BLaER1 treated with 17β-estradiol and CSF1 and Interleukin-3, amounts not matched to agents 10 nM and 100 nM (cell line): ENCODE results near the gene PAPSS2.
A peak's percentile ranks its signal among the peaks of the same experiment; 100 is the strongest.

Experiments used
- H3K27ac ChIP-seq, 11 experiments: shearing (Covaris generic); formaldehyde crosslinking; 2 replicates each; pipeline ENCODE4 v1.8.1; 2022
- H3K27me3 ChIP-seq, 11 experiments: shearing (Covaris generic); formaldehyde crosslinking; 2 replicates each; pipeline ENCODE4 v1.8.1; 2022
- H3K36me3 ChIP-seq, 11 experiments: shearing (Covaris generic); formaldehyde crosslinking; 2 replicates each; pipeline ENCODE4 v1.8.1; 2022
- H3K4me1 ChIP-seq, 10 experiments: shearing (Covaris generic); formaldehyde crosslinking; 2 replicates each; pipeline ENCODE4 v1.8.1; 2022
- H3K4me2 ChIP-seq, 11 experiments: shearing (Covaris generic); formaldehyde crosslinking; 2 replicates each; pipeline ENCODE4 v1.8.1; 2022
- H3K4me3 ChIP-seq, 10 experiments: shearing (Covaris generic); formaldehyde crosslinking; 2 replicates each; pipeline ENCODE4 v1.8.1; 2022
- H3K9ac ChIP-seq, 11 experiments: shearing (Covaris generic); formaldehyde crosslinking; 2 replicates each; pipeline ENCODE4 v1.8.1; 2022
- H3K9me3 ChIP-seq, 11 experiments: shearing (Covaris generic); formaldehyde crosslinking; replicated peaks in 1 of 11; 2 replicates each; pipeline ENCODE4 v1.8.1; 2022
- H4K20me1 ChIP-seq, 11 experiments: shearing (Covaris generic); formaldehyde crosslinking; 2 replicates each; pipeline ENCODE4 v1.8.1; 2022
- Cebpa-rat ChIP-seq, 11 experiments: shearing (Covaris generic); IDR thresholded peaks; 2 replicates each; pipeline ENCODE4 v1.8.1; 2022

Gene PAPSS2

DNA sequence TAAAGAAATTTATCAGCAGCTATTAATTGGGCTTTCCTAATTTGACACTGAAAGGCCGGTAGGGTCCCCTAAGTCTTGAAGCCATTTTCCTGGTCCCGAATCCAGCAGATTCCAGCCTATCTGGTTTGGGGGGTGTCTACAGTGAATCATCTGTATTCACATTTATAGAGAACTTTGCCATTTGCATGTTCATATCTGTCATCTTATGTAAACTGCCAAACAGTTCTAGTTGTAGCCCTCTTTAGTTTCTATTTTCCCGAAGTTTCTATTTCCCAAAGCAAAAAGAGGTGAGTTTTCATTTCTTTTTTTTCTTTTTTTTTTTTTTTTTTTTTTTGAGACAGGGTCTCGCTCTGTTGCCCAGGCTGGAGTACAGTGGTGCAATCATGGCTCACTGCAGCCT is 47.6 kb downstream of the PAPSS2 start:
- Histone ChIP-seq H3K4me3 (no peak overlapping the region), H3K27me3 (no peaks in the 10 kb centered on the region), H3K36me3 (no peaks in the 10 kb centered on the region), H3K9me3 (no peaks in the 10 kb centered on the region), H3K27ac (no peak overlapping the region), H3K9ac (no peak overlapping the region), H3K4me2 (no peak overlapping the region), H4K20me1 (no peaks in the 10 kb centered on the region), H3K4me1 (peaks cover 0 to 3% (median 0%) of the 10 kb centered on the region in 10 experiments; a peak in 1 of 20 replicates)
- no peak for TF ChIP-seq Cebpa-rat (IDR thresholded peaks at IDR 0.05)

DNA sequence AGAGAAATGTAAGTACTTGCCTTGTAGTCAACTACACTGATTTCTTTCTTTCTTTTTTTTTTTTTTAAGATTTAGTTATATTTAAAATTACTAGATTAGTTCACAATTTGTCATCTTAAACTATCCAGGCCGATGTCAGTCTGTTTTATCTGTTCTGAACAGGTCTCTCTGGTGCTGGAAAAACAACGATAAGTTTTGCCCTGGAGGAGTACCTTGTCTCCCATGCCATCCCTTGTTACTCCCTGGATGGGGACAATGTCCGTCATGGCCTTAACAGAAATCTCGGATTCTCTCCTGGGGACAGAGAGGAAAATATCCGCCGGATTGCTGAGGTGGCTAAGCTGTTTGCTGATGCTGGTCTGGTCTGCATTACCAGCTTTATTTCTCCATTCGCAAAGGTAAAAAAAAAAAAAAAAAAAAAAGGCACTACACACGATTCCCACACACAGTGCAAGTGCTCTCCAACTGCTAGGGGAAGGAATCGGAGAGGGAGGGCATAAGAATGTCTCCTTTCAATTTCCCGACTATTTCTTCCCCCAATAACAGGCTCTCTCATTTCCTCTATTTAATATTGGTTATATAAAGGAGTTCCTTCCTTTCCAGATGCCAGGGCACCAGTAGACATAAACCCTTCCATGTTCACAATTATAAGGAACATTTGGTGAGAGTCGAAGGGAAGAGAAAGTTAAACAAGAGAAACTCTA is 53.4 kb downstream of the PAPSS2 start:
- H3K27me3 ChIP-seq = no peaks in the 10 kb centered on the region
- no peak overlapping the region for H3K27ac ChIP-seq
- H3K9me3 ChIP-seq = no peaks in the 10 kb centered on the region
- H3K9ac ChIP-seq = no peak overlapping the region
- TF ChIP-seq Cebpa-rat (IDR thresholded peaks at IDR 0.05) = no peak
- no peak overlapping the region for H3K4me3 ChIP-seq
- no peaks in the 10 kb centered on the region for H4K20me1 ChIP-seq
- peaks cover 13 to 21% (median 17%) of the 10 kb centered on the region in 10 experiments for H3K4me1 ChIP-seq
- no peaks in the 10 kb centered on the region for H3K36me3 ChIP-seq
- no peak overlapping the region for H3K4me2 ChIP-seq

DNA sequence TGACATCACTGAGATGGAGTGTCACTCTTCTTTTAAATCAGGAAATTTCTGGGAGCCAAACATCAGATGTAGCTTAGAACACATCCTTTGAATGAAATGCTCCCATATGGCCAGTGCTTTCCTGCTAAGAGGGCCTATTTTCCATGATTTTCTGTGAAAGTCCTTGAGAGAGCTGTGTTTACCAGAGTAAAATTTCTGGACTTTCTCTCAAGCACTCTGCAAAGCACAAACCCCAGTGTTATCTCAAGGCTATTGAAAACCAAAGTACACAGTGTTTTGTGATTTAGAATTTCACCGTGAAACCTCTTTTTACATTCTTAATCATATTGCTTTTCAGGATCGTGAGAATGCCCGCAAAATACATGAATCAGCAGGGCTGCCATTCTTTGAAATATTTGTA is 54.0 kb downstream of the PAPSS2 start:
- no peak for TF ChIP-seq Cebpa-rat (IDR thresholded peaks at IDR 0.05)

DNA sequence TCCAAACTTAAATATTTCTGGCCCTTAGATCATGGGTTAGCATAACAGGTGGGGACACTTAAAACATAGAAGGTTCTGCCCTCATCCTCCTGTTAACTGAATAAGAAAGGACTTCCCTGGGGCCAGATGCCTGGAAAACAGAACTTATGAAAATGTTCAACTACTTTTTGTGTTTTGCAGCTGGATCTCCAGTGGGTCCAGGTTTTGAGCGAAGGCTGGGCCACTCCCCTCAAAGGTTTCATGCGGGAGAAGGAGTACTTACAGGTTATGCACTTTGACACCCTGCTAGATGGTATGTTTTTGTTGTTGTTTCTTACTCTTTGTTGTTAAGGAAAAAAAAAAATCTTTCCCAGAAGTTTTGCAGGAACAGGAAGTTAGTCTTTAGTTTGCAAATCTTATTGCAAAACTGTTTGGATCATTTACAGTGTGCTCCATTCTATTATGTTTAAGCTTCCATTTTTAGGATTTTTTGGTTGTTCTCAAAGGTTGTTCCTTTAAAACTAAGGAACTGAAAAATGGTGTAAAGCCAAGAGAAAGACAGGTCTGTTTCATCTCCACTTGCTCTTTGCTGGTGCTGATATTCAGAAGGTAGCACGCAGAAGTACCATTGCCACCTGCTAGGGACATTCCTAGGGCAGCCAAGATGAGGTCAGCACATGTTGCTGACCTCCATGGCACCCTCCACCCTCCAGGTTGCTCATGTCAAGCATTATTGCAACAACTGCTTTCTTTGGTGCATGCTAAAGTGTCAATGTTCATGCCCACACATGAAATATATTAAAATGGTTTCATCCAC is 56.1 kb downstream of the PAPSS2 start:
- no peak for TF ChIP-seq Cebpa-rat (IDR thresholded peaks at IDR 0.05)
- Histone ChIP-seq H3K9me3 (no peaks in the 10 kb centered on the region), H3K4me2 (peak overlapping the region; percentile 36 to 72 (median 58))

More for the DNA sequence above, 54.0 kb downstream of the PAPSS2 start:
- Histone ChIP-seq H3K4me3 (no peak overlapping the region), H3K4me1 (peaks cover 13 to 27% (median 22%) of the 10 kb centered on the region in 10 experiments), H3K9me3 (no peaks in the 10 kb centered on the region), H3K27ac (no peak overlapping the region), H3K9ac (no peak overlapping the region), H3K36me3 (no peaks in the 10 kb centered on the region), H3K4me2 (no peak overlapping the region), H3K27me3 (no peaks in the 10 kb centered on the region), H4K20me1 (no peaks in the 10 kb centered on the region)

DNA sequence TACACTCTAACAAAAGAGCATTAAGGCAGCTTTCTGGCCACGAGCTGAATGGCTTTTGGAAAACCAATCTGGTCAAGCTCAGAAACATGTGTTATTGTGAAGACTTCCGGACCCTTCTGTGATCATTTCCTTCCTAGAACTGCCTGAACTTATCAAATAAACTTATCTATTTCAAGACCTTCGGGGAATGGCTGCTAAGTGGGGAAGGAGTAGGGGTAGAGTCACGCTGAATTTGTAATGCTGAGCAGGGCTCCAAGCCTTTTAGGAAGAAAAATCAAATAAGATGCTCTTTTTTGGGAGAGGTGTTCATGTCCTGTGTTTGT is 56.6 kb downstream of the PAPSS2 start:
- Histone ChIP-seq H3K36me3 (no peaks in the 10 kb centered on the region), H3K4me1 (peaks cover 13 to 29% (median 23%) of the 10 kb centered on the region in 10 experiments), H3K4me3 (no peak overlapping the region), H4K20me1 (no peaks in the 10 kb centered on the region), H3K9ac (no peak overlapping the region), H3K27ac (peak overlapping the region in 1 of 11 experiments; percentile 19; a peak in 1 of 22 replicates), H3K27me3 (no peaks in the 10 kb centered on the region), H3K9me3 (no peaks in the 10 kb centered on the region), H3K4me2 (peak overlapping the region; percentile 36 to 72 (median 58))
- no peak for TF ChIP-seq Cebpa-rat (IDR thresholded peaks at IDR 0.05)

More for the DNA sequence above, 56.1 kb downstream of the PAPSS2 start:
- peaks cover 13 to 29% (median 23%) of the 10 kb centered on the region in 10 experiments for H3K4me1 ChIP-seq
- peak overlapping the region in 1 of 11 experiments; percentile 19; a peak in 2 of 22 replicates for H3K27ac ChIP-seq
- H3K4me3 ChIP-seq = no peak overlapping the region
- no peaks in the 10 kb centered on the region for H4K20me1 ChIP-seq
- no peaks in the 10 kb centered on the region for H3K36me3 ChIP-seq
- no peaks in the 10 kb centered on the region for H3K27me3 ChIP-seq
- H3K9ac ChIP-seq = no peak overlapping the region

DNA sequence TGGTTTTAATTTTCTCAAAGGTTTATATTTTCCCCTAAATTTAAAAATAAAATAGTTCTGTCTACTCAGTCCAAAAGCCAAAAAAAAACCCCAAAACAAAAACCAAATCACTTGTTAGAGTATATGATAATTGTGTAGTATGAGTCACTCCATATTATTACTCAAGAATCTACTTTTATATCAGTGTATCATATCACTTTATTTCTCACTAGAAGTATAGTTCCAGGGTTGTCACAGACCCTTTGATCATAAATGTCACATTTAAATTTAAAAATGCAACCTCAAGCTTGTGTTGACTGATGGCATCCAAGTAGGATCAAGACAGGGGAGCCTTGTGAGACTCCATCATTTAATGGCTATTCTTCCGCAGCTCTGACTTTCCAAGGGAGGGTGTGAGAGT is 61.0 kb downstream of the PAPSS2 start:
- H3K9me3 ChIP-seq = no peaks in the 10 kb centered on the region
- no peak overlapping the region for H3K9ac ChIP-seq
- H3K27ac ChIP-seq = no peak overlapping the region
- H3K4me3 ChIP-seq = no peak overlapping the region
- no peaks in the 10 kb centered on the region for H3K36me3 ChIP-seq
- no peaks in the 10 kb centered on the region for H3K27me3 ChIP-seq
- no peaks in the 10 kb centered on the region for H4K20me1 ChIP-seq
- H3K4me1 ChIP-seq = peaks cover 11 to 26% (median 21%) of the 10 kb centered on the region in 10 experiments
- TF ChIP-seq Cebpa-rat (IDR thresholded peaks at IDR 0.05) = no peak
- no peak overlapping the region for H3K4me2 ChIP-seq

DNA sequence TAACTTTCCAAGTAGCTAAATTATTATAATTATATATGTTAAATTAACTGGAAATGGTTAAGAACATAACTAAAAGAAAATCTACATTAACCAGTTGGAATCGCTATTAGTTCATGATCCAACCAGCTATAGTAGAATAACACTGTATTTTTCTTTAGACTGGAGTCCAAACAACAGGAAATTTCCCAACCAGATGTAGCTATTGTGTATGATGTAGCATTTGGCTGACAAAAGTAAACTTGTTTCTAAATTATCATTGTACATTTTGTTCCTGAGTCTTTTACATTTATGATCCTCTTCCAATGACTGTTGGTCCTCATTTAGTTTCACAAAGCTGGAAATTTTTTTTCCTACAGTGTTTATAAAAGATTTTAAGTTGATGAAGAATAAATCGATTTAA is 62.1 kb downstream of the PAPSS2 start:
- Histone ChIP-seq H4K20me1 (no peaks in the 10 kb centered on the region), H3K4me2 (no peak overlapping the region), H3K9me3 (no peaks in the 10 kb centered on the region), H3K4me1 (peaks cover 0 to 14% (median 10%) of the 10 kb centered on the region in 10 experiments; a peak in 15 of 20 replicates), H3K36me3 (no peaks in the 10 kb centered on the region), H3K4me3 (no peak overlapping the region), H3K27me3 (no peaks in the 10 kb centered on the region), H3K27ac (no peak overlapping the region), H3K9ac (no peak overlapping the region)
- no peak for TF ChIP-seq Cebpa-rat (IDR thresholded peaks at IDR 0.05)

DNA sequence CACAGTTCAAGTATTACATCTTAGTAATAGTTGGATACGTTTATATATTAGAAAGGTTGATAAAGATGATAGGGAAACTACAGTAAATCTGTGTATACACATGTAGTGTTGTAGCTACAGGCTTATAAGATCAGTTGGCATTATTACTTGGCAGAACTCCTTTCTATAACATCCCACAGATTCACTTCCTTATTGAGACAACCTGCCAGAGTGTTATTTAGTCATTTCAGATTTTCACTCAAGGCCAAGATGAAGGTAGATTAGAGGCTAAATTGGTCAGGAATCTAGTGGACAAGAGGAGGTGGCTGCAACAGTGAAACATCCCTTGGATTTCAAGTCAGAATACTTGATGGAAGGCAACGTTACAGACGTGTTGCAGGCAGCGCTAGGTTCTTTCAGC is 63.0 kb downstream of the PAPSS2 start:
- Histone ChIP-seq H3K27ac (no peak overlapping the region), H3K4me3 (no peak overlapping the region), H3K9ac (no peak overlapping the region), H3K4me2 (no peak overlapping the region), H3K36me3 (no peaks in the 10 kb centered on the region), H3K27me3 (no peaks in the 10 kb centered on the region), H3K9me3 (no peaks in the 10 kb centered on the region), H3K4me1 (peaks cover 0 to 13% (median 9%) of the 10 kb centered on the region in 10 experiments; a peak in 13 of 20 replicates), H4K20me1 (no peaks in the 10 kb centered on the region)
- no peak for TF ChIP-seq Cebpa-rat (IDR thresholded peaks at IDR 0.05)

DNA sequence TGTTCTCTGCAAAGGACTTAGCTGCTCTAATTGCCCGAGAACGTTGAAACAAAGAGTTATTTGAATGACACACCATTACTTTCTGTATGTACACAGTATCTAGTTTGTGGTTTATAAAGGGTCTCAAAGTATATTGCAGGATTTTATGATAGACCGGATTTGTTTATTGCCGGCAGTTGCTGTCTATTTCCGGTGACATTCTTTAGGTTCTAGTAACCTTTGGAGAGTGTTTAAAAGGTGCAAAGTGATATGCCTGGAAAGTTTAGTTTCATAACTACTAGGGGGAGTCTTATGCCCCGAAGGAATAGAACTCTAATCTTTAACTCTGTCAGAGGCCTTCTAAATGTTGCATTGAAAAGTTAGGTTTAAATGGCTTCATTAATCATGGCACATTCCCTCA is 63.8 kb downstream of the PAPSS2 start:
- no peaks in the 10 kb centered on the region for H3K27me3 ChIP-seq
- no peaks in the 10 kb centered on the region for H3K9me3 ChIP-seq
- H3K4me1 ChIP-seq = peaks cover 0 to 6% (median 3%) of the 10 kb centered on the region in 10 experiments; a peak in 13 of 20 replicates
- H4K20me1 ChIP-seq = no peaks in the 10 kb centered on the region
- no peak for TF ChIP-seq Cebpa-rat (IDR thresholded peaks at IDR 0.05)
- no peak overlapping the region for H3K27ac ChIP-seq
- no peaks in the 10 kb centered on the region for H3K36me3 ChIP-seq
- H3K9ac ChIP-seq = no peak overlapping the region
- H3K4me3 ChIP-seq = no peak overlapping the region
- H3K4me2 ChIP-seq = no peak overlapping the region
